Measurements from ENCODE around the gene FXYD3. TPM values are rescaled to one million over a fixed set of nuclear protein-coding genes. Genes with fewer than 3 reads are reported as not detected.
"Not testable (repeated sequence)": the region's sequence is repeated elsewhere in the genome, so short reads cannot be mapped to it uniquely, and the experiment has no call there.

The FXYD3 gene
- total and polyA plus RNA-seq, 2 of the 13 experiments (the other 11 are each of a cell fraction or from before 2014, with no cell fraction given), result 4.9 TPM; not detected in 1

GRCh38 chr19:35100588-35101533 lies 14.8 kb upstream of the FXYD3 start (continued):
- 0 out of 2 replicates have a peak, but pooled peaks have one; percentile 39 for TF ChIP-seq NRL (CRISPR knock-in tag; IDR thresholded peaks at IDR 0.05; ENCODE audit: borderline replicate concordance)
- peak; percentile 29; the same call in 1 of the 2 replicates for TF ChIP-seq ZNF292 (CRISPR knock-in tag; IDR thresholded peaks at IDR 0.05; ENCODE audit: borderline replicate concordance, low read depth)
- no peak for TF ChIP-seq FLYWCH1 (CRISPR knock-in tag; IDR thresholded peaks at IDR 0.05)

GRCh38 chr19:35101949-35102348 lies 13.7 kb upstream of the FXYD3 start:
- BruUV-seq (replicated peaks); H3K9me3 ChIP-seq (ENCODE audit: low read length); H3K4me3 ChIP-seq (replicated peaks in 1 of 3; ENCODE audit: insufficient read depth in 1 of 3, low read depth in 2 of 3, low read length in 3 of 3); H3K4me2 ChIP-seq (ENCODE audit: low read depth, low read length); H3K36me3 ChIP-seq (replicated peaks in 1 of 2; ENCODE audit: control insufficient read depth in 1 of 2, insufficient read depth in 2 of 2, low read length in 2 of 2); H4K20me1 ChIP-seq (ENCODE audit: insufficient read depth, low read length); H3K27ac ChIP-seq (ENCODE audit: extremely low read length, insufficient read depth, low read length); FAIRE-seq; H3K79me2 ChIP-seq (ENCODE audit: insufficient read depth, low read length); CTCF ChIA-PET (ENCODE audit: low intra/inter-chr PET ratio, low total read pairs); H3K9ac ChIP-seq (ENCODE audit: insufficient read depth, low read depth, low read length); H2AFZ ChIP-seq (ENCODE audit: low read length); DNase-seq (ENCODE audit: low spot score); ATAC-seq; in situ Hi-C loops (cut with HindIII; ENCODE audit: extremely low pct_ligation_motif_present, low pct_unique_long_range_greater_than_20kb); H3K27me3 ChIP-seq (ENCODE audit: control insufficient read depth in 1 of 2, insufficient read depth in 2 of 2, low read length in 2 of 2); POLR2A ChIA-PET: not testable (repeated sequence)
- intact Hi-C loops (cut with micrococcal nuclease; ENCODE audit: unreplicated experiment), result loop anchor here (2.0 kb wide), 1 partner anchor 59 kb away; no protein-coding TSS in a partner anchor
- 73% methylated on average over 10 of the region's 10 CpGs for WGBS (ENCODE audit: low lambda C conversion rate)
- H3K4me1 ChIP-seq (ENCODE audit: insufficient read depth, low read length), result peaks cover 43% of the 10 kb centered on the region

GRCh38 chr19:35103614-35104013 lies 12.0 kb upstream of the FXYD3 start:
- H3K4me3 ChIP-seq (replicated peaks in 1 of 3; ENCODE audit: insufficient read depth in 1 of 3, low read depth in 2 of 3, low read length in 3 of 3); H3K36me3 ChIP-seq (replicated peaks in 1 of 2; ENCODE audit: control insufficient read depth in 1 of 2, insufficient read depth in 2 of 2, low read length in 2 of 2); in situ Hi-C loops (cut with HindIII; ENCODE audit: extremely low pct_ligation_motif_present, low pct_unique_long_range_greater_than_20kb); H3K4me2 ChIP-seq (ENCODE audit: low read depth, low read length); POLR2A ChIA-PET; H3K9me3 ChIP-seq (ENCODE audit: low read length); H3K27ac ChIP-seq (ENCODE audit: extremely low read length, insufficient read depth, low read length); CTCF ChIA-PET (ENCODE audit: low intra/inter-chr PET ratio, low total read pairs); intact Hi-C loops (cut with micrococcal nuclease; ENCODE audit: unreplicated experiment); H3K9ac ChIP-seq (ENCODE audit: insufficient read depth, low read depth, low read length); BruUV-seq (replicated peaks); FAIRE-seq; H3K79me2 ChIP-seq (ENCODE audit: insufficient read depth, low read length); H3K27me3 ChIP-seq (ENCODE audit: control insufficient read depth in 1 of 2, insufficient read depth in 2 of 2, low read length in 2 of 2); H2AFZ ChIP-seq (ENCODE audit: low read length); ATAC-seq; H4K20me1 ChIP-seq (ENCODE audit: insufficient read depth, low read length); DNase-seq (ENCODE audit: low spot score): not testable (repeated sequence)
- H3K4me1 ChIP-seq (ENCODE audit: insufficient read depth, low read length), result peaks cover 57% of the 10 kb centered on the region
- peak; percentile 45; the same call in 1 of the 2 replicates for TF ChIP-seq ZNF121 (CRISPR knock-in tag; IDR thresholded peaks at IDR 0.05)
- 33% methylated on average over 9 of the region's 10 CpGs for WGBS (ENCODE audit: low lambda C conversion rate)
